Activated CD8-positive, alpha-beta T cell treated with anti-CD3 and anti-CD28 coated beads for 36 hours (primary cell): ENCODE results near the gene RCAN1. TPM values are rescaled to one million over a fixed set of nuclear protein-coding genes. Genes with fewer than 3 reads are reported as not detected.

Source experiments
- ATAC-seq: fragments of 200-7000 bp; cut with Tn5 transposase; one replicate; pipeline ENCODE4 v1.10.0; 2021; ENCODE audit warnings: mild to moderate bottlenecking, moderate library complexity
- CTCF ChIA-PET: fragments of 350-600 bp; sonication (Branson Sonifier 250); formaldehyde crosslinking; loops from one replicate; lab custom pipeline; 2021; ENCODE audit warnings: antibody characterized with exemption; lab: Charles Lee
- POLR2A ChIA-PET: fragments of 350-600 bp; sonication (Branson Sonifier 250); formaldehyde crosslinking; loops from one replicate; lab custom pipeline; 2021; ENCODE audit warnings: antibody characterized with exemption; lab: Charles Lee
- DNase-seq: peaks from one replicate; pipeline ENCODE4 v3.0.0-alpha.2; 2020
- H3K27ac Mint-ChIP-seq: one replicate; pipeline ENCODE4 v1.8.0; 2021; ENCODE audit warnings: mild to moderate bottlenecking, mixed read lengths
- H3K27me3 Mint-ChIP-seq: one replicate; pipeline ENCODE4 v1.8.0; 2021; ENCODE audit warnings: mixed read lengths
- H3K36me3 Mint-ChIP-seq: one replicate; pipeline ENCODE4 v1.8.0; 2021; ENCODE audit warnings: low read depth, mixed read lengths
- H3K4me1 Mint-ChIP-seq: one replicate; pipeline ENCODE4 v1.8.0; 2021; ENCODE audit warnings: low read depth, mixed read lengths
- H3K4me3 Mint-ChIP-seq: one replicate; pipeline ENCODE4 v1.8.0; 2021; ENCODE audit warnings: mild to moderate bottlenecking, moderate library complexity, mixed read lengths
- H3K9me3 Mint-ChIP-seq: one replicate; pipeline ENCODE4 v1.8.0; 2021; ENCODE audit warnings: mixed read lengths
- CTCF ChIP-seq: fragments of 200-600 bp; IDR thresholded peaks from one replicate; pipeline ENCODE4 v1.8.0; 2022; ENCODE audit warnings: antibody characterized with exemption, mild to moderate bottlenecking
- intact Hi-C: fragments of 100-400 bp; cut with micrococcal nuclease; formaldehyde crosslinking; loops from one replicate; pipeline ENCODE4 v1.10.0; 2022
- total RNA-seq, 2 experiments: library from RNA; stranded (reverse); gene quantifications; one replicate each; pipeline ENCODE4 v1.2.3, GENCODE V29; 2021

RCAN1 gene
- total RNA-seq, 2 experiments from 2014 or later = 6.1 to 7.8 TPM

- TF ChIP-seq CTCF = no peak
- H3K36me3 Mint-ChIP-seq = no peaks in the 10 kb centered on the region
- CTCF ChIA-PET = interaction anchor here (1.0 to 2.4 kb wide), 3 partner anchors 9 to 25 kb away, joined by 3 to 15 read pairs (median 3); no protein-coding TSS in a partner anchor
- DNase-seq = no peak
- no peaks in the 10 kb centered on the region for H3K27me3 Mint-ChIP-seq
- ATAC-seq = no peak
- intact Hi-C loops = no loop called here
- peaks cover 2% of the 10 kb centered on the region for H3K9me3 Mint-ChIP-seq
- POLR2A ChIA-PET = interaction anchor here (0.6 kb wide), 1 partner anchor 67 kb away, joined by 3 read pairs; no protein-coding TSS in a partner anchor
- H3K4me3 Mint-ChIP-seq = no peak overlapping the region
- peaks cover 7% of the 10 kb centered on the region for H3K4me1 Mint-ChIP-seq
- H3K27ac Mint-ChIP-seq = no peak overlapping the region
Measured at GRCh38 chr21:34593423-34593822, 21.5 kb downstream of the RCAN1 start.

GRCh38 chr21:34592120-34592955 is 22.6 kb downstream of the RCAN1 start:
- no peak for TF ChIP-seq CTCF
- ChIA-PET CTCF (interaction anchor here (1.1 to 2.4 kb wide), 2 partner anchors 10 to 16 kb away, joined by 3 to 15 read pairs; no protein-coding TSS in a partner anchor), POLR2A (interaction anchor here (0.6 to 1.7 kb wide), 2 partner anchors 10 to 65 kb away, joined by 3 to 6 read pairs; no protein-coding TSS in a partner anchor)
- Mint-ChIP-seq H3K4me3 (no peak overlapping the region), H3K27me3 (no peaks in the 10 kb centered on the region), H3K36me3 (peaks cover 4% of the 10 kb centered on the region), H3K4me1 (peaks cover 7% of the 10 kb centered on the region), H3K9me3 (peaks cover 10% of the 10 kb centered on the region), H3K27ac (no peak overlapping the region)
- intact Hi-C loops = no loop called here
- ATAC-seq = no peak
- no peak for DNase-seq

GRCh38 chr21:34590520-34590919 is 24.4 kb downstream of the RCAN1 start:
- no peak for DNase-seq
- ATAC-seq = no peak
- POLR2A ChIA-PET = interaction anchor here (1.7 kb wide), 1 partner anchor 12 kb away, joined by 6 read pairs; no protein-coding TSS in a partner anchor
- Mint-ChIP-seq H3K4me1 (peaks cover 7% of the 10 kb centered on the region), H3K27ac (no peak overlapping the region), H3K36me3 (peaks cover 5% of the 10 kb centered on the region), H3K27me3 (no peaks in the 10 kb centered on the region), H3K9me3 (peaks cover 10% of the 10 kb centered on the region), H3K4me3 (no peak overlapping the region)
- intact Hi-C loops = no loop called here
- CTCF ChIA-PET = interaction anchor here (1.0 kb wide), 1 partner anchor 28 kb away, joined by 3 read pairs; no protein-coding TSS in a partner anchor
- TF ChIP-seq CTCF = no peak

- Mint-ChIP-seq H3K27ac (no peak overlapping the region), H3K4me1 (peaks cover 8% of the 10 kb centered on the region), H3K4me3 (no peak overlapping the region), H3K9me3 (peaks cover 10% of the 10 kb centered on the region), H3K27me3 (no peaks in the 10 kb centered on the region), H3K36me3 (peaks cover 5% of the 10 kb centered on the region)
- intact Hi-C loops = no loop called here
- TF ChIP-seq CTCF = no peak
- POLR2A ChIA-PET = no interaction called here
- CTCF ChIA-PET = interaction anchor here (1.0 kb wide), 1 partner anchor 27 kb away, joined by 3 read pairs; no protein-coding TSS in a partner anchor
- ATAC-seq (no peak), DNase-seq (no peak)
Measured at GRCh38 chr21:34589511-34590282, 25.2 kb downstream of the RCAN1 start.
